Stomach (tissue), 4 donors: ENCODE results near the gene BCL2.

Source experiments
- CTCF ChIP-seq, 7 experiments: fragments of 450-650 bp in 4 of 7; fragments of 200-600 bp in 3 of 7; sonication (generic) in 3 of 7; IDR thresholded peaks; one replicate each; pipeline ENCODE4 v1.5.1; 2016 to 2019; ENCODE audit warnings: antibody characterized with exemption in 7 of 7, control low read depth in 2 of 7, mild to moderate bottlenecking in 1 of 7
- EP300 ChIP-seq: sonication (generic); formaldehyde crosslinking; IDR thresholded peaks from one replicate; pipeline ENCODE4 v1.6.1; 2017; ENCODE audit warnings: antibody characterized with exemption

- TF ChIP-seq CTCF (IDR thresholded peaks at IDR 0.05), result no peak
- TF ChIP-seq EP300, result no peak
Measured at GRCh38 chr18:63259567-63260379, 59.8 kb downstream of the BCL2 start.
